ENCODE data around the gene DPYSL4. TPM values are rescaled to one million over a fixed set of nuclear protein-coding genes. Genes with fewer than 3 reads are reported as not detected.

Gene DPYSL4
- total and polyA plus RNA-seq, 2 experiments from 2014 or later: 10.6 to 23.9 TPM

DNA sequence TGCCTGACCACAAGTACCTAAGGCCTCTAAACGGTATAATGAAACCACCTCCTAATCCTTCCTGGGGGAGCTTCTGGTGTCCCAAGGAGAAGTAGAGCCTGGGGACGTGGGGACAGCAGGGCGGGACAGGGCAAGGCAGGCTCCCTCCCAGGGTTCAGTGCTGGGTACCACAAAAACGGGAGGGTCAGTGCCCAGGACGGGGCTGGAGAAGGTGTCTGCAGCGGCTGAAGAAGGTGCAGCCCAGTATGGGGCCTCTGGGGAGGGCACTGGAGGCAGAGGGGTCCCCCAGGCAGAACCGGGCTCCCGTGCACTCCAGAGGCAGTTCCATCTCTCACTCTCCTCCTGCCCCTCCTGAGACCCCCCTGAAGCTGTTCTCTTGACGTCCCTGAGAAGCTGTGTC lies 46.2 kb downstream of the DPYSL4 start:
- TF ChIP-seq CREB1 (CRISPR knock-in tag; IDR thresholded peaks at IDR 0.05; ENCODE audit: low read depth): no peak
- no peak overlapping the region for H2AFZ ChIP-seq
- H3K36me3 ChIP-seq (ENCODE audit: insufficient read depth): no peaks in the 10 kb centered on the region
- H3K4me1 ChIP-seq (ENCODE audit: insufficient read depth): no peaks in the 10 kb centered on the region
- DNase-seq (ENCODE audit: low spot score) (no peak), ATAC-seq (no peak)
- H3K36me3 Mint-ChIP-seq (ENCODE audit: low read depth): no peaks in the 10 kb centered on the region
- no peaks in the 10 kb centered on the region for H3K9me2 ChIP-seq (ENCODE audit: insufficient read depth)
- H3K27me3 ChIP-seq (ENCODE audit: insufficient read depth): no peaks in the 10 kb centered on the region
- H3K4me3 ChIP-seq: no peak overlapping the region
- no peaks in the 10 kb centered on the region for H3K79me2 ChIP-seq (replicated peaks; ENCODE audit: insufficient read depth)
- no peak overlapping the region for H3K27ac ChIP-seq (ENCODE audit: low read depth)
- H3K4me1 Mint-ChIP-seq: peaks cover 9% of the 10 kb centered on the region
- H3K4me2 ChIP-seq: no peak overlapping the region
- H3F3A ChIP-seq (replicated peaks; ENCODE audit: low read depth): no peaks in the 10 kb centered on the region
- H3K27me3 Mint-ChIP-seq (ENCODE audit: insufficient read depth, low read depth, poor library complexity): peaks cover 2% of the 10 kb centered on the region
- no peak overlapping the region for H3K4me3 Mint-ChIP-seq
- no peaks in the 10 kb centered on the region; the same call in 2 of the 3 replicates for H3K9me3 Mint-ChIP-seq
- no peak overlapping the region for H3K27ac Mint-ChIP-seq
- H4K20me1 ChIP-seq (replicated peaks; ENCODE audit: insufficient read depth): no peaks in the 10 kb centered on the region

DNA sequence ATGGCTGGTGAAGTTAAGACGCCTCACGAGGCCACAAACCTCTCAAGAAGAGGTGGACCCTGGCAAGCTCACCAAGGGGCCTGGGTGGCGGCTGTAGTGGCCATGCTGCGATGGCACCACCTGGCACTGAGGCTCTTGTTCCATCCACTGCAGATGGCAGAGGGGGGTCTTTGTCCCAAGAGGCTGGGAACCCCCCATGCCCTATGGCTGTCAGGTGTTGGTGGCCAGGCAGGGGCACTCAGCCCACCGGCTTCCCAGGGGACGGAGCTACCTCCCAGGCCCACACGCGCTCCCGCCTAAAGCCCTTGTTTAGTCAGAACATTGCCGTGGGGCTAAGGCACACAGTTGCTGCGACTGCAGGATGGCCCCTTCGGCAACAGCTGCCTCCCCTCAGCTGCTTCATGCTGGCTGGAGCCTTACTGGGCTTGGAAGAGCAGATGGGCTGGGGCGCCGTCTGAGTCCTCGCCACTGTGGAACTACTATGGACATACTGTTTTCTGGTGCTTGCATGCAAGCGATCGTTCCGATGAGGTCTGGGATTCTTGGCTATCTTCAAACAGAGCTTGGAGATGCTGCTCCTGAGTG lies 46.8 kb downstream of the DPYSL4 start:
- H3K79me2 ChIP-seq (replicated peaks; ENCODE audit: insufficient read depth): no peaks in the 10 kb centered on the region
- H3K4me1 ChIP-seq (ENCODE audit: insufficient read depth): no peaks in the 10 kb centered on the region
- H2AFZ ChIP-seq: no peak overlapping the region
- H3K4me3 ChIP-seq: no peak overlapping the region
- Mint-ChIP-seq H3K9me3 (no peaks in the 10 kb centered on the region; the same call in 2 of the 3 replicates), H3K36me3 (ENCODE audit: low read depth) (no peaks in the 10 kb centered on the region), H3K27me3 (ENCODE audit: insufficient read depth, low read depth, poor library complexity) (peaks cover 6% of the 10 kb centered on the region), H3K27ac (no peak overlapping the region), H3K4me3 (no peak overlapping the region), H3K4me1 (peaks cover 15% of the 10 kb centered on the region)
- ATAC-seq: no peak
- no peaks in the 10 kb centered on the region for H4K20me1 ChIP-seq (replicated peaks; ENCODE audit: insufficient read depth)
- no peaks in the 10 kb centered on the region for H3K9me2 ChIP-seq (ENCODE audit: insufficient read depth)
- no peaks in the 10 kb centered on the region for H3K27me3 ChIP-seq (ENCODE audit: insufficient read depth)
- no peak for DNase-seq (ENCODE audit: low spot score)
- no peak overlapping the region for H3K27ac ChIP-seq (ENCODE audit: low read depth)
- no peaks in the 10 kb centered on the region for H3K36me3 ChIP-seq (ENCODE audit: insufficient read depth)
- no peak overlapping the region for H3K4me2 ChIP-seq
- TF ChIP-seq CREB1 (CRISPR knock-in tag; IDR thresholded peaks at IDR 0.05; ENCODE audit: low read depth) (no peak), NANOG (IDR thresholded peaks at IDR 0.05; ENCODE audit: borderline replicate concordance) (no peak), STAT1 (IDR thresholded peaks at IDR 0.05; ENCODE audit: unreplicated experiment) (no peak), ZNF331 (CRISPR knock-in tag; IDR thresholded peaks at IDR 0.05; ENCODE audit: low read depth) (no peak)
- TF ChIP-seq, protein P1, sequence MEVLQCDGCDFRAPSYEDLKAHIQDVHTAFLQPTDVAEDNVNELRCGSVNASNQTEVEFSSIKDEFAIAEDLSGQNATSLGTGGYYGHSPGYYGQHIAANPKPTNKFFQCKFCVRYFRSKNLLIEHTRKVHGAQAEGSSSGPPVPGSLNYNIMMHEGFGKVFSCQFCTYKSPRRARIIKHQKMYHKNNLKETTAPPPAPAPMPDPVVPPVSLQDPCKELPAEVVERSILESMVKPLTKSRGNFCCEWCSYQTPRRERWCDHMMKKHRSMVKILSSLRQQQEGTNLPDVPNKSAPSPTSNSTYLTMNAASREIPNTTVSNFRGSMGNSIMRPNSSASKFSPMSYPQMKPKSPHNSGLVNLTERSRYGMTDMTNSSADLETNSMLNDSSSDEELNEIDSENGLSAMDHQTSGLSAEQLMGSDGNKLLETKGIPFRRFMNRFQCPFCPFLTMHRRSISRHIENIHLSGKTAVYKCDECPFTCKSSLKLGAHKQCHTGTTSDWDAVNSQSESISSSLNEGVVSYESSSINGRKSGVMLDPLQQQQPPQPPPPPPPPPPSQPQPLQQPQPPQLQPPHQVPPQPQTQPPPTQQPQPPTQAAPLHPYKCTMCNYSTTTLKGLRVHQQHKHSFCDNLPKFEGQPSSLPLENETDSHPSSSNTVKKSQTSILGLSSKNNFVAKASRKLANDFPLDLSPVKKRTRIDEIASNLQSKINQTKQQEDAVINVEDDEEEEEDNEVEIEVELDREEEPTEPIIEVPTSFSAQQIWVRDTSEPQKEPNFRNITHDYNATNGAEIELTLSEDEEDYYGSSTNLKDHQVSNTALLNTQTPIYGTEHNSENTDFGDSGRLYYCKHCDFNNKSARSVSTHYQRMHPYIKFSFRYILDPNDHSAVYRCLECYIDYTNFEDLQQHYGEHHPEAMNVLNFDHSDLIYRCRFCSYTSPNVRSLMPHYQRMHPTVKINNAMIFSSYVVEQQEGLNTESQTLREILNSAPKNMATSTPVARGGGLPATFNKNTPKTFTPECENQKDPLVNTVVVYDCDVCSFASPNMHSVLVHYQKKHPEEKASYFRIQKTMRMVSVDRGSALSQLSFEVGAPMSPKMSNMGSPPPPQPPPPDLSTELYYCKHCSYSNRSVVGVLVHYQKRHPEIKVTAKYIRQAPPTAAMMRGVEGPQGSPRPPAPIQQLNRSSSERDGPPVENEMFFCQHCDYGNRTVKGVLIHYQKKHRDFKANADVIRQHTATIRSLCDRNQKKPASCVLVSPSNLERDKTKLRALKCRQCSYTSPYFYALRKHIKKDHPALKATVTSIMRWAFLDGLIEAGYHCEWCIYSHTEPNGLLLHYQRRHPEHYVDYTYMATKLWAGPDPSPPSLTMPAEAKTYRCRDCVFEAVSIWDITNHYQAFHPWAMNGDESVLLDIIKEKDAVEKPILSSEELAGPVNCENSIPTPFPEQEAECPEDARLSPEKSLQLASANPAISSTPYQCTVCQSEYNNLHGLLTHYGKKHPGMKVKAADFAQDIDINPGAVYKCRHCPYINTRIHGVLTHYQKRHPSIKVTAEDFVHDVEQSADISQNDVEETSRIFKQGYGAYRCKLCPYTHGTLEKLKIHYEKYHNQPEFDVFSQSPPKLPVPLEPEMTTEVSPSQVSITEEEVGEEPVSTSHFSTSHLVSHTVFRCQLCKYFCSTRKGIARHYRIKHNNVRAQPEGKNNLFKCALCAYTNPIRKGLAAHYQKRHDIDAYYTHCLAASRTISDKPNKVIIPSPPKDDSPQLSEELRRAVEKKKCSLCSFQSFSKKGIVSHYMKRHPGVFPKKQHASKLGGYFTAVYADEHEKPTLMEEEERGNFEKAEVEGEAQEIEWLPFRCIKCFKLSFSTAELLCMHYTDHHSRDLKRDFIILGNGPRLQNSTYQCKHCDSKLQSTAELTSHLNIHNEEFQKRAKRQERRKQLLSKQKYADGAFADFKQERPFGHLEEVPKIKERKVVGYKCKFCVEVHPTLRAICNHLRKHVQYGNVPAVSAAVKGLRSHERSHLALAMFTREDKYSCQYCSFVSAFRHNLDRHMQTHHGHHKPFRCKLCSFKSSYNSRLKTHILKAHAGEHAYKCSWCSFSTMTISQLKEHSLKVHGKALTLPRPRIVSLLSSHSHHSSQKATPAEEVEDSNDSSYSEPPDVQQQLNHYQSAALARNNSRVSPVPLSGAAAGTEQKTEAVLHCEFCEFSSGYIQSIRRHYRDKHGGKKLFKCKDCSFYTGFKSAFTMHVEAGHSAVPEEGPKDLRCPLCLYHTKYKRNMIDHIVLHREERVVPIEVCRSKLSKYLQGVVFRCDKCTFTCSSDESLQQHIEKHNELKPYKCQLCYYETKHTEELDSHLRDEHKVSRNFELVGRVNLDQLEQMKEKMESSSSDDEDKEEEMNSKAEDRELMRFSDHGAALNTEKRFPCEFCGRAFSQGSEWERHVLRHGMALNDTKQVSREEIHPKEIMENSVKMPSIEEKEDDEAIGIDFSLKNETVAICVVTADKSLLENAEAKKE (CRISPR knock-in tag; IDR thresholded peaks at IDR 0.05): no peak
- no peaks in the 10 kb centered on the region for H3F3A ChIP-seq (replicated peaks; ENCODE audit: low read depth)

All from GM23338 (cell line).